GM18519 (cell line): ENCODE results near the gene KCTD16.
A peak's percentile ranks its signal among the peaks of the same experiment; 100 is the strongest.

Source experiments
- ATAC-seq: cut with Tn5 transposase; IDR thresholded peaks from one replicate; pipeline ENCODE4 v1.9.1; 2021; ENCODE audit warnings: mild to moderate bottlenecking, moderate library complexity; ENCODE audit not compliant: unreplicated experiment, low FRiP score

Gene KCTD16

DNA sequence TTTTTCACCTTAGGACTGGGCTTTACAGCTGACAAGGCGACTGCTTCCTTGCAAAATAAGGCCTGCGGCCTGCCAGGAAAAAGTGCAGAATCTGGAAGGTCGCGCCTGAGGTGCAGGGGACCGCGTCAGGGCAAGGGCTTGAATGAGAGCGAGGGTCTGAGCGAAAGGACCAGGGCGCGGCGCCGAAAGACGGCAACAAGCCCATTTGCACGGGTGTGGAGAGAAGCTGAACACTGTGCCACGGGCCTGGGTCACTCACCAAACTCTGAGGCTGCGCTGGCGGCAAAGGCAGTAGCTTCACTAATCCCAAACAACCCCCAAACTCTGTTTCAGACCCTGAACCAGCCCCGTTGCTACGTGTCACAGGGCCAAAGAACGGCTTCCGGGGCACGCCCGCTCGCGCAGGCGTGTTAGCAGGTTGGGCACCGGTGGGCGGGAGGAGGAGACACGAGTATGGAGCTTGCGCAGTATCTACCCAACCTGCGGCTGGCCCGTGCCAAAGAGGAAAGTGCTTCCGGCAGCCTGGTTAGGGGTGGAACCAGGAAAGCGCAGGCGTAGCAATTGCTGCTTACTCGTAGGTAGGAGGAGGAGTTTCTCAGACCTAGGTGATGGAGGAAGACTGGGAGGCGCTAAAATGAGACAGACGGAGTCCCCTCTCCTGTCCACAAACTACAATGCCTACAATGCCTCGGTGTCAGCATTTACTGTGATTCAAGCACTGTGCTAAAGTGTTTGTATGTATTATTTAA lies at the start of gene KCTD16, which contains the start of gene YIPF5:
Gene KCTD16, plus strand, starts transcription at position 598 of the 749 bp plus-strand sequence.
Gene YIPF5, minus strand, starts transcription at position 384 of the 749 bp plus-strand sequence. CDS start 704 bp downstream, outside the sequence.
- ATAC-seq, result peak; percentile 99

- ATAC-seq, result no peak
These were observed 49.1 kb upstream of the KCTD16 start for GRCh38 chr5:144121577-144121976.

- no peak for ATAC-seq
These were observed 48.6 kb upstream of the KCTD16 start for GRCh38 chr5:144122081-144122480.

GRCh38 chr5:144122641-144123040 lies 48.0 kb upstream of the KCTD16 start:
- no peak for ATAC-seq

DNA sequence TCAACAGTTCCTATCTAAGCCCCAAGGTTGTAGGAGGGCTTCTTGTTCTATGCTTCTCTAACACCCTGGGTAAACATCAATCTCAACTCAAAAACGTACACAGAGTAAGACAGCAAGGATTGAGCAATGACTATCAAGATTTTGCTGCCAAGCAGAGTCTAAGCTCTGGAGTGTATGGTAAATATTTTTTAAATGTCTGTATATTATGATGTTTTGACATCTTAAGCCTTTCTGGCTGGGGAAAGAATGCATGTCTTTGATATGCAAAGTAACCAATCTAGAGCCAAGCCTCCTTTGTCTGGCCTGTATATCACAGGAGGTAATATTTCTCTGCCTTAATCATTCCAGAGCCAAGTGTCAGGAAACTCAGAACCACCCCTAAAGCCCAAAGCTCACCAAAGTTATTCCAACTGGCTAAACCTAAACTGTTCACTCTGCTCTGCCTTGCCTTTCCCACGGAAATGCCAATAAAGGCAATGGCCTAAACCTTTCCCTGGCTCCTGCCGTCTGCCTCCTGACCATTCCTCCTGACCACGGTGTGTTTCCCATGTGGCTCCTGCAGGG lies 45.4 kb upstream of the KCTD16 start:
- no peak for ATAC-seq

GRCh38 chr5:144126707-144127106 lies 44.0 kb upstream of the KCTD16 start:
- ATAC-seq, result no peak

DNA sequence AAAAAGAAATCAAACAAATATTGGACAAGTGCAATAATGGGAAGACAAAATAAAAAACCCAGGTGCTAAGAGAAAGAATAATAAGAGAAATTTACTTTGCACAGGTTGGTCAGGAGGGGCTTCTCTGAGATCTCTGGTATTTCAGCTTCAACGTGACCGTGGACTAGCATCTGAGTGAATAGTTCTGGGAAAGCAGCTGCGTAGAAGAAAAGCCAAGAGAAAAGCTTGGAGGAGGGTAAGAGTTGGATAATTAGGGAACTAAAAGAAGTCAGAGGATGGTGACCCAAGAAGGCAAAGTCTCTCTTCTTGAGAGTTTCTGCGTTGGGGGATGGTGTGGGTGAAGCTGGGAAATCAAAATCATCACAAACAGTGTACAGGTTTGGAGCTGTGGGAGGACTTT lies 41.8 kb upstream of the KCTD16 start:
- no peak for ATAC-seq

GRCh38 chr5:144130306-144130705 lies 40.4 kb upstream of the KCTD16 start:
- no peak for ATAC-seq

DNA sequence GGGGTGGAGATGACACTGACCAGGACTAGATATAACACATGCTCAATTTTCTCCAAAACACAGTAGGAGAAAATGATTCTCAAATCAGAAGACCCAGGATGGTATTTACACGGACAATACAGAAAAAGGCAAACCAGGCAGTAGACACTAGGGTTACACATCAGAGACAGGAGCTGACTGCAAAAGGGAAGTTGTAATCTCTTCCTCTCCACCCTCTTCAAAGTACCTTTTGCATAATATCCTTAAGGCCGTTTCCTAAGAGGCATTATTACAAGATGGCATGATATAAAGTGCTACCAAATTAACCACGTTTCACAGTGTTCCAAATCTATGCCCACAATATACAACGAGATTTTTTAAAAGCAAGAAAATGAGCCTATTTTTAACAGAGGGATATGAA lies 39.4 kb upstream of the KCTD16 start:
- no peak for ATAC-seq

DNA sequence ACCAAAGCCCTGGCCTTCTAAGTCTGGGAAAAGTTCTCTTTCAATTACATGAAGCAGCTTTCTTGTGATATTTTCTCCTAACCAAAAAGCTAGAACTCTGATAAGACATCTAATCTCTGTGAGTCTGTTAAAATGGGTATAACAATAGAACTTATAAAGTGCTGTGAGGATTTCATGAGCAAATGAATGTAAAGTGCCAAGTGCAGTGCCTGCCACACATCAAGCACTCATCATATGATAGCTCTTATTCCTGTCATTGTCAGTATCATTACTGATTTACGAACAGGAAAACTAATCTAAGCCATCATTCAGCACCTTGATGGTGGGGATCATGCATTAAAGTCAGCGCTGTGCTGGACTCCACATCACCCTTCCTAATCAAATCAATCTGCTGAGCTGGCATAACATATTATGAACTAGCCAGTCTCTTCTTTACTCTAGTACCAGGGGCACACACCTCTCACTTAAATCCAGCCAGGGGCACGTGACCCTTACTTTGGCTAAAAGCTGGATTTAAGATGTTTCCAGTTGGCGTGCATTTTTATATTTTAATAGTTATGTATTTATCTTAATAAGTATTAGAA lies 37.5 kb upstream of the KCTD16 start:
- ATAC-seq, result no peak

DNA sequence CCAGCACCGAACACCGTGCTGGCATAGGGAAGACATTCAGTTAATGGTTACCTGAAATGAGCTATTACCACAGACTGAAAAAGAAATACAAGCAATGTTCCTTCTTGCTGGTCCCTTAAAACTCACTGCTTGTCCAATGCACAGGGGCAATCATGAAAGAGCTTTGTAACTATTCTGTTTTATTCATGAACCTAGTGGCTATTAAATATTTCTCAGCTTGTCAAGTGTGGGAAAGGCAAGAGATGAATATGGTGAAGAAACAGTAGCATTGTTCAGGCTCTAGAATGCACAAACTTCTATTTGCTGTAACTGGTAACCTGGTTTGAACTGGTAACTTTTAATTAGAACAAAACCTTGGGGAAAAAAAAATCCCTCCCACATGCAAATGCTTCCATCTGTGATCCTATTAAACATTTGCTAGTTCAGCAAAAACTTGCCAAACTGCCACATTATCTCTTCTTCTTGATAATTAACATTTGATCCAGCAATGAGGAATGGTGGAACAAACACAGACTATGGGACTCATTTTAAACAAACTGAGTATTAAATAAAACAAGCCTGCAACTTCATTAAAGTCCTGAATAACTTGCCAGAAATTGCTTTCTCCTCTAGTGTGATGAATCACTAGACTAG lies 36.4 kb upstream of the KCTD16 start:
- no peak for ATAC-seq

DNA sequence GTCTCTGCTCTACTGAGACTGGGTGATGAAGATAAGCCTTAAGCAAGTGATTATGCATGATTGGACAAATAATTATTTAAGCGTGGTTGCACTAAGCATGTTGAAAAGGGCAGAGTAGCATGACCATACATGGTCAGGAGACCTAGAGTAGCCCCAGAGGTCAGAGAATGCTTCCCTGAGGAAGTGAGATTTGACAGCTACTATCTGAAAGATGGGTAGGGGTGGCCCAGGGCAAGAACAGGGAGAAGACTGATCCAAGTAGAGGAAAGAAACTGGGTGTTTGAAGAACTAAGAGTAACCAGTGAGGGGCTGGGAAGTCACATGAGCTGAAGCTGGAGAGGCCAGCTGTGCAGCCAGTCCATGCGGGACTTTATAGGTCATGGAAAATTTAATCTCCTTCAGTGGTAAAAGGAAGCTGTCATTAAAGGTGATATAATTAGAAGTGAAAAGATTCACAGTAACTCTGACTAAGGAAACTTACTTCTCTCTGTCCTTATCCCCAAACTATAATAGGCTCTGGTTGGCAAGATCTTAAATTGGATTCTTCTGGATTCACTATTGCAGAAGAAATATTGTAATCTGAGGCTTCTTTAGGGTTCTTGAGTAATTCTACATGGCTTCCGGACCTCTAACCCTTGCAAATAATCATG lies 35.4 kb upstream of the KCTD16 start:
- no peak for ATAC-seq

DNA sequence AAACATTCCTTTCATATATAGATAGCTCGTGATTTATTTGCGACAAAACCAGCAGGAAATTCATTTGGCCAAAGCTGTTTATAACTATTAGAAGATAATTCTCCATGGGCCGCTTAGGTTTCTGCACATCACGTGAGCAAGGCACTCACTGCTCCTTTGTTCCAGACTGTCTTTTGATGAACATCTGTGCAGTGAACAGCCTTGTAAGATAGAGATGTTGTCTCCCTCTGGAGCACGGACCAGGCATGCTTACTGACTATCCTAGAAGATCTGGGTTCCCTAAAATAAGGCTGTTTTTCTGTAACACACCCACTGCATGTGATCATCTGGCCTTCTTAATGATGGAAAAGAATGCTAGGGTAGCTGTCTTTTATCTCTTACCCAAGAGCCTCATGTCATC lies 31.1 kb upstream of the KCTD16 start:
- ATAC-seq, result no peak

DNA sequence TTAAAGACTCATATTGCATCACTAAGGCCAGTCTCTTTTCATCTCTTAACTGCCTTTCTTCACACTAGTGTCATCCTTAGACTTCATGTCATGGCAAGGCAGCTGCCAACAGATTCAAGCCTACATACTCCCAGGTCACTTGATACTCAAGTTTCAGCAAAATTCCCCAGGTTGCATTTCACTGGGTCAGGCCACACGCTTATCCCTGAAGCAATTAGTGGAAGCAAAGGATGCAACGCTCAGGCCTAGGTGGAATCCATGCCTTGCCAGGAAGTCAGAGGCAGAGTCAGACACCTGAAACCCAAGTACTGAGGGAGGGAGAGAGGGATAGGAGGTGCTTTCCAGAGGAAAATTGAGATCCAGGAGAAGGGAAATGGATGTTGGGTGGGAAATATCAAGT lies 29.1 kb upstream of the KCTD16 start:
- ATAC-seq, result no peak

- ATAC-seq, result peak; percentile 99
These were observed 28.4 kb upstream of the KCTD16 start for GRCh38 chr5:144142139-144142823.

GRCh38 chr5:144142824-144143162 lies 27.9 kb upstream of the KCTD16 start:
- ATAC-seq, result no peak

- ATAC-seq, result no peak
These were observed 27.0 kb upstream of the KCTD16 start for GRCh38 chr5:144143625-144144024.

DNA sequence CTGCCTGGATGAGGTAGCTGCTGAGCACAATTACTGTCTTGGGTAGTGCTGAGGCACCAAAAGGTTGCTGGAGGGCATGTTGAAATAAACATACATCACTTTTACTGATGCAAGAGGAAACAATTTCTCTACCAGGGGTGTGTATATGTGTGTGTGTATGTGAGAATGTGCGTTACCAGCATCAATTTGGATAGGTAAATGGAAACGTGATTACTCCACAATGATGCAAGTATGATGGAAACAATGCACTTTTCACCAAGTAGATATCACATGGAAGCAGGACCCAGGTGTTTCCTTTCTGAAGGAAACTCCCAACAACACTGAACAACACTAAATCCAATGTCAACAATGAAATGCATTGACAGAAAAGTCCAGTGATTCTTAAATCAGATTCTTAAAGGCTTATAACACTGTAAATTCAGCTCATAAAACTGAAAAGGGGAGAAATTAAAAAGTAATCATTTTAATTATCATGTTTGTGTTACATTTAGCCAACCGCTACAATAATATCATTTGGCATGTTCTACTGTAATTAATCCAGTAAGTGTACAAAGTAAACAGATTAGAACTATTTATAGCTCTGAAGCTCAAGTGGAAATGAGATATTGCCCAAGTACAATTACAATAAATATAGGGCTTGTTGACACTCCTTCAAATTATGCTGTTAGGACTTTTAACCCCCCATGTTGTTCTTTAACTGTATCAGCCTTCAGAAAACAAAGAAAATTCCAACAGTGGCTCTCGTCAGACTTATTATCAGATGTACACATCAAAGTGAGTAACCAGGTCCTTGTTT lies 25.5 kb upstream of the KCTD16 start:
- ATAC-seq, result no peak

DNA sequence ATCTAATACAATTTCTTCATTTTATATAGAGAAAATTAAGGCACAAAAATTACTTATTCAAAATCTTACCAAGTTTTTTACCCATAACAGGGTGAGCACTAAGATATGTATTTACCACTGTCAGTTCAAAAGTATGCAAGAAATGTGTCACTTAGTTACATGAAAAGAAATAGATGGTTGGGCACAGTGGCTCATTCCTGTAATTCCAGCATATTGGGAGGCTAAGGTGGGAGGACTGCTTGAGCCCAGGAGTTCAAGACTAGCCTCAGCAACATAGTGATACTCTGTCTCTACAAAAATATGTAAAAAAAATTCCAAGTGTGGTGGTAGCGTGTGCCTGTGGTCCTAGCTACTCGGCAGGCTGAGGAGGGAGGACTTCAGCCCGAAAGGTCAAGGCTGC lies 19.6 kb upstream of the KCTD16 start:
- ATAC-seq, result no peak

DNA sequence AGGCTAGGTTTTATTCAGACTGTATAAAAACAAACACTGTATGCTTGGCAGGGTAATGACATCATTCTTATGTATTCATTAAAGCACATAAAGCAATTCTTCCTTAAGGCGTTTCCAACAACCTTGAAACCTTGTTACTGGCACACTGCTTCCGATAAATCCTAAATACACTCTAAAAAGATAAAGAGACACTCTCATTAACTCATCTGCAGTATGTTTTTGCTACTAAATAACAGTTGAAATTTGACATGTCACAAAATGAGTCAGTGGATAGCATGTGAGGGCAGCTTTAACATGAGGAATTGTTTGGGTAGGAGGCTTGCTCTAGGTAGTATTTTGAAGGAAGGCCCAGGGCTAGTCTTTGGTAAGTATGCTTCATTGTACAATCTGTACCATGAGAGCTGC lies 13.9 kb upstream of the KCTD16 start:
- ATAC-seq, result no peak
